BLaER1 treated with 17β-estradiol and CSF1 and Interleukin-3, amounts not matched to agents 10 nM and 100 nM (cell line): Measurements from ENCODE around the gene PARVB.

Source experiments
- H3K27ac ChIP-seq, 11 experiments: shearing (Covaris generic); formaldehyde crosslinking; 2 replicates each; pipeline ENCODE4 v1.8.1; 2022
- H3K27me3 ChIP-seq, 11 experiments: shearing (Covaris generic); formaldehyde crosslinking; 2 replicates each; pipeline ENCODE4 v1.8.1; 2022
- H3K36me3 ChIP-seq, 11 experiments: shearing (Covaris generic); formaldehyde crosslinking; 2 replicates each; pipeline ENCODE4 v1.8.1; 2022
- H3K4me1 ChIP-seq, 10 experiments: shearing (Covaris generic); formaldehyde crosslinking; 2 replicates each; pipeline ENCODE4 v1.8.1; 2022
- H3K4me2 ChIP-seq, 11 experiments: shearing (Covaris generic); formaldehyde crosslinking; 2 replicates each; pipeline ENCODE4 v1.8.1; 2022
- H3K4me3 ChIP-seq, 10 experiments: shearing (Covaris generic); formaldehyde crosslinking; 2 replicates each; pipeline ENCODE4 v1.8.1; 2022
- H3K9ac ChIP-seq, 11 experiments: shearing (Covaris generic); formaldehyde crosslinking; 2 replicates each; pipeline ENCODE4 v1.8.1; 2022
- H3K9me3 ChIP-seq, 11 experiments: shearing (Covaris generic); formaldehyde crosslinking; replicated peaks in 1 of 11; 2 replicates each; pipeline ENCODE4 v1.8.1; 2022
- H4K20me1 ChIP-seq, 11 experiments: shearing (Covaris generic); formaldehyde crosslinking; 2 replicates each; pipeline ENCODE4 v1.8.1; 2022
- Cebpa-rat ChIP-seq, 11 experiments: shearing (Covaris generic); IDR thresholded peaks; 2 replicates each; pipeline ENCODE4 v1.8.1; 2022

The PARVB gene

DNA sequence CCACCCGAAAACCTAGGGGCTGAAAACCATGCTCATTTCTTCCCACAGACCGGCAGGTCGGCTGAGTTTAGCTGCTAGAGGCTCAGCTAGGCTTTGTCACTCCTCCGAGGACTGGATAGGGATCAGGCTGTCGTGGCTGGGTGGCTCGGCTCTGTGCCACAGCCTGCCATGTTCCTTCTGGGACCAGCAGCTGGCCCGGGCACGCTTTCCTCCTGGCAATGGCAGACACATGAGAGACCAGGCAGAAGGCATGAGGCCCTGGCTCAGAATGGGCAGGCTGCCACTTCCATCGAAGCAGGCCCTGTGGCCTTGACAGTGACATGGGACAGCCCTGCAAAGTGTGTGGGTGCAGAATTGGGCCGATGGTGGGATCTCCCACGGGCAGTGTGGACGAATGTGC lies 177.6 kb downstream of the PARVB start:
- no peak overlapping the region for H3K9ac ChIP-seq
- no peak overlapping the region for H3K27ac ChIP-seq
- no peak overlapping the region for H3K4me3 ChIP-seq
- no peak for TF ChIP-seq Cebpa-rat (IDR thresholded peaks at IDR 0.05)
- H4K20me1 ChIP-seq, result peaks cover 25 to 93% (median 70%) of the 10 kb centered on the region in 11 experiments; a peak in 20 of 22 replicates
- peak overlapping the region in 6 of 11 experiments; percentile 70 to 84 (median 78); a peak in 7 of 22 replicates for H3K4me2 ChIP-seq
- H3K9me3 ChIP-seq, result no peaks in the 10 kb centered on the region
- peaks cover 18 to 53% (median 43%) of the 10 kb centered on the region in 10 experiments for H3K4me1 ChIP-seq
- H3K36me3 ChIP-seq, result peaks cover 0 to 94% (median 45%) of the 10 kb centered on the region in 11 experiments; a peak in 15 of 22 replicates
- peaks cover 0 to 17% (median 0%) of the 10 kb centered on the region in 11 experiments; a peak in 9 of 22 replicates for H3K27me3 ChIP-seq

- Histone ChIP-seq H3K9me3 (no peaks in the 10 kb centered on the region), H3K4me2 (0 out of 22 replicates have a peak overlapping the region, but pooled peaks of 1 of the 11 experiments have one; percentile 10), H3K9ac (no peak overlapping the region), H4K20me1 (peaks cover 25 to 88% (median 70%) of the 10 kb centered on the region in 11 experiments; a peak in 20 of 22 replicates), H3K27me3 (peaks cover 0 to 17% (median 0%) of the 10 kb centered on the region in 11 experiments; a peak in 9 of 22 replicates), H3K4me1 (peaks cover 18 to 51% (median 43%) of the 10 kb centered on the region in 10 experiments), H3K4me3 (no peak overlapping the region), H3K27ac (no peak overlapping the region), H3K36me3 (peaks cover 0 to 87% (median 43%) of the 10 kb centered on the region in 11 experiments; a peak in 15 of 22 replicates)
- TF ChIP-seq Cebpa-rat (IDR thresholded peaks at IDR 0.05), result no peak
Measured at GRCh38 chr22:44202261-44202789, 178.2 kb downstream of the PARVB start.

DNA sequence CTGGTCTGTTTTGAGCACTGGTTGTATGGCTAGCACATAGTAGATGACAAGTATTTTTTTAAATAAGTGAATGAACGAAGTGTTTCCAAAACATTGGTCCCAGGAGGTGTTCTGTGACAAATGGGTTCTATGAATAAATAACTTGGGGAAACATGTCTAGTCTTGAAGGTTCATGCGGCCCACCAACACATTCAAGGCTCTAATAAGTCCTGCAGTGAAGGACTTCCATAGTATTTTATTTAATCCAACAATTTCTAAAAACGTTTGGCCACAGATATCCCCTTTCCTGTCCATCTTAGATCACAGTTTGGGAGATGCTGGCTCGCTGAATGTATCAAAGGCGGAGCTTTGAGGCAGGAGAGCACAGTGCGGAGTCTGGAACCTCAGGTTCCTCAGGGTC lies 179.1 kb downstream of the PARVB start:
- H3K4me1 ChIP-seq, result peaks cover 18 to 51% (median 43%) of the 10 kb centered on the region in 10 experiments
- TF ChIP-seq Cebpa-rat (IDR thresholded peaks at IDR 0.05), result no peak

GRCh38 chr22:44204739-44205515 lies 180.8 kb downstream of the PARVB start:
- H3K36me3 ChIP-seq, result peaks cover 0 to 63% (median 20%) of the 10 kb centered on the region in 11 experiments; a peak in 13 of 22 replicates
- peaks cover 0 to 13% (median 10%) of the 10 kb centered on the region in 11 experiments; a peak in 16 of 22 replicates for H3K9me3 ChIP-seq
- H3K27ac ChIP-seq, result no peak overlapping the region
- H3K27me3 ChIP-seq, result peaks cover 0 to 17% (median 0%) of the 10 kb centered on the region in 11 experiments; a peak in 9 of 22 replicates
- H3K9ac ChIP-seq, result peak overlapping the region in 1 of 11 experiments; percentile 26; a peak in 1 of 22 replicates
- H3K4me2 ChIP-seq, result peak overlapping the region in 8 of 11 experiments; percentile 2 to 72 (median 61); a peak in 15 of 22 replicates
- H4K20me1 ChIP-seq, result peaks cover 15 to 74% (median 58%) of the 10 kb centered on the region in 11 experiments; a peak in 20 of 22 replicates
- TF ChIP-seq Cebpa-rat (IDR thresholded peaks at IDR 0.05), result no peak
- H3K4me1 ChIP-seq, result peaks cover 11 to 41% (median 33%) of the 10 kb centered on the region in 10 experiments
- no peak overlapping the region for H3K4me3 ChIP-seq

More for the DNA sequence above, 179.1 kb downstream of the PARVB start:
- H3K9me3 ChIP-seq, result no peaks in the 10 kb centered on the region
- H3K27ac ChIP-seq, result no peak overlapping the region
- 0 out of 22 replicates have a peak overlapping the region, but pooled peaks of 1 of the 11 experiments have one; percentile 2 for H3K4me2 ChIP-seq
- H3K27me3 ChIP-seq, result peaks cover 0 to 17% (median 0%) of the 10 kb centered on the region in 11 experiments; a peak in 9 of 22 replicates
- no peak overlapping the region for H3K9ac ChIP-seq
- peaks cover 25 to 85% (median 70%) of the 10 kb centered on the region in 11 experiments; a peak in 20 of 22 replicates for H4K20me1 ChIP-seq
- H3K36me3 ChIP-seq, result peaks cover 0 to 79% (median 35%) of the 10 kb centered on the region in 11 experiments; a peak in 15 of 22 replicates
- H3K4me3 ChIP-seq, result no peak overlapping the region

DNA sequence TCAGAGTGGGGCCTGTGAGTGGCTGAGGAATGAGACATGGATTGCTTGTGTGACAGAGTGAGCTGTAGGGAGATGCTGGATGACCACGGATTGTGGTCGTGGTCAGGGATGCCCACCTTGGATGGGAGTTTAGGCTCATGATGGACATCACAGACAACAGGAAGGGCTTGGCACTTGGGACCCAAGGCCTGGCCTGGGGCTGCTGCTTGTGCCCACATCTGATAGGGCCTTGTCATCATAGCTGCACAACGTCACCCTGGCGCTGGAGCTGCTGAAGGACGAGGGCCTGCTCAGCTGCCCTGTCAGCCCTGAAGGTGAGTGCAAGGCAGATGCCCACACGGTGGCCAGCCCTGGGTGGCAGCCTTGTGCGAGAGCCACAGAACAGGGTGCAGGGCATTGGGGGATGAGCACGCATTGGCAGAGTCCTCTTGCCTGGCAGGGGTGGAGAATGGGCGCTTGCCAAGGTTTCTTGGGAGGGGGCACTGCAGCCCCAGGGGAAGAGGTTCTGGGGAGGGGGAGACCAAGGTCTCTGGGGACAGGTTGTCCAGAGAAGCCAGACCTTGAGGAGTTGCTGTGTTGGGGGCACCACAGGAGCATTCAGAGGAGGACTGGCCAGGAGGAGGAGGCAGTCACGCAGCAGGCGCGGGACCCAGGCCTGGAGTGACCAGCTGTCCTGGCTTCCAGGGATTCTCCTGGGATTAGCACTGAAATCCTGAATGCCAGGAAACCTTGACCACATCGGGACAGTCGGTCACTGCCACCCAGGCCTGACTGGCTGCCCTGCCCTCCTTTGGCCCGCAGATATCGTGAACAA lies 181.6 kb downstream of the PARVB start:
- peaks cover 0 to 14% (median 12%) of the 10 kb centered on the region in 11 experiments; a peak in 16 of 22 replicates for H3K9me3 ChIP-seq
- no peak for TF ChIP-seq Cebpa-rat (IDR thresholded peaks at IDR 0.05)
- no peak overlapping the region for H3K9ac ChIP-seq
- H4K20me1 ChIP-seq, result peaks cover 8 to 66% (median 50%) of the 10 kb centered on the region in 11 experiments; a peak in 20 of 22 replicates
- H3K27ac ChIP-seq, result no peak overlapping the region
- no peak overlapping the region for H3K4me3 ChIP-seq
- peaks cover 0 to 17% (median 0%) of the 10 kb centered on the region in 11 experiments; a peak in 9 of 22 replicates for H3K27me3 ChIP-seq
- peaks cover 0 to 55% (median 12%) of the 10 kb centered on the region in 11 experiments; a peak in 12 of 22 replicates for H3K36me3 ChIP-seq
- H3K4me1 ChIP-seq, result peaks cover 5 to 33% (median 25%) of the 10 kb centered on the region in 10 experiments
- peak overlapping the region in 6 of 11 experiments; percentile 39 to 72 (median 66); a peak in 11 of 22 replicates for H3K4me2 ChIP-seq

GRCh38 chr22:44206330-44206645 lies 182.2 kb downstream of the PARVB start:
- H3K27ac ChIP-seq, result no peak overlapping the region
- H3K4me1 ChIP-seq, result peaks cover 7 to 28% (median 19%) of the 10 kb centered on the region in 10 experiments; a peak in 16 of 20 replicates
- no peak overlapping the region for H3K4me3 ChIP-seq
- no peak for TF ChIP-seq Cebpa-rat (IDR thresholded peaks at IDR 0.05)
- H3K27me3 ChIP-seq, result peaks cover 0 to 15% (median 0%) of the 10 kb centered on the region in 11 experiments; a peak in 9 of 22 replicates
- H3K9ac ChIP-seq, result no peak overlapping the region
- H3K4me2 ChIP-seq, result no peak overlapping the region
- H3K9me3 ChIP-seq, result peaks cover 0 to 14% (median 12%) of the 10 kb centered on the region in 11 experiments; a peak in 16 of 22 replicates
- H4K20me1 ChIP-seq, result peaks cover 8 to 61% (median 44%) of the 10 kb centered on the region in 11 experiments; a peak in 20 of 22 replicates
- H3K36me3 ChIP-seq, result peaks cover 0 to 49% (median 11%) of the 10 kb centered on the region in 11 experiments; a peak in 12 of 22 replicates

DNA sequence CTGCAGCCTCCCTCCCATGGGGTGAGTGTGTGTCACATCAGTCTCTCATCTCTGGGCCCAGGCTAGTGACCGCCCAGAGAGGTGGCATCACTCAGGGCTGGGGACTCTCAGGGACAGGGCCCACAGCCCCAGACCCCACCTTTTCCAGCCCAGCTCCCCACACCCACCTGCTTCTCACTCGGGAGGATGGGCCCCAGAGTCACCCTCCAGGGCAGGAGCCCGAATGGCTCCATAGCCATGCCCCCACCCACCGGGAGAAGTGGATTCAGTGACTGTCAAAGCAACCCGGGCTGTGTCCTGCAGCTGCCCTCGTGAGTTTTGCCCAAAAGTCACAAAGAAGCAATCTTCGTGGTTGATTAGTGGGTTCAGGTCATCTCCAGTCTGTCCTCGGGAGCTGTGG lies 182.6 kb downstream of the PARVB start:
- no peak overlapping the region for H3K9ac ChIP-seq

More for the DNA sequence above, 182.6 kb downstream of the PARVB start:
- Histone ChIP-seq H3K27me3 (peaks cover 0 to 11% (median 0%) of the 10 kb centered on the region in 11 experiments; a peak in 8 of 22 replicates), H3K36me3 (peaks cover 0 to 45% (median 11%) of the 10 kb centered on the region in 11 experiments; a peak in 12 of 22 replicates), H3K27ac (no peak overlapping the region), H4K20me1 (peaks cover 8 to 56% (median 40%) of the 10 kb centered on the region in 11 experiments; a peak in 20 of 22 replicates), H3K4me1 (peaks cover 11 to 24% (median 19%) of the 10 kb centered on the region in 10 experiments; a peak in 16 of 20 replicates), H3K4me3 (no peak overlapping the region), H3K9me3 (peaks cover 0 to 14% (median 12%) of the 10 kb centered on the region in 11 experiments; a peak in 16 of 22 replicates), H3K4me2 (no peak overlapping the region)
- no peak for TF ChIP-seq Cebpa-rat (IDR thresholded peaks at IDR 0.05)
